ENCODE data around the gene BCR.

- TF ChIP-seq EP300 (IDR thresholded peaks at IDR 0.05; ENCODE audit: low read depth in 2 of 2, low read length in 2 of 2) (no peak), EP300 (CRISPR knock-in tag; IDR thresholded peaks at IDR 0.05; ENCODE audit: borderline replicate concordance) (no peak), RARG (CRISPR knock-in tag; IDR thresholded peaks at IDR 0.05; ENCODE audit: low read depth) (no peak), MTF2 (CRISPR knock-in tag; IDR thresholded peaks at IDR 0.05; ENCODE audit: borderline replicate concordance) (no peak), NFE2L2 (IDR thresholded peaks at IDR 0.05; ENCODE audit: low read length) (no peak), HDAC2 (CRISPR knock-in tag; IDR thresholded peaks at IDR 0.05) (no peak), CTCF (CRISPR knock-in tag; IDR thresholded peaks at IDR 0.05) (no peak), ELF1 (CRISPR knock-in tag; IDR thresholded peaks at IDR 0.05) (no peak), JUN (CRISPR knock-in tag; IDR thresholded peaks at IDR 0.05) (no peak), KLF15 (CRISPR knock-in tag; IDR thresholded peaks at IDR 0.05; ENCODE audit: borderline replicate concordance) (no peak), CBFB (CRISPR knock-in tag; IDR thresholded peaks at IDR 0.05) (no peak), ZNF441 (CRISPR knock-in tag; IDR thresholded peaks at IDR 0.05; ENCODE audit: borderline replicate concordance) (no peak)
These were observed 52.0 kb downstream of the BCR start for GRCh38 chr22:23232094-23232905.
